Measurements from ENCODE around the gene PLXDC1.
"Not testable (repeated sequence)": the region's sequence is repeated elsewhere in the genome, so short reads cannot be mapped to it uniquely, and the experiment has no call there.

The PLXDC1 gene

DNA sequence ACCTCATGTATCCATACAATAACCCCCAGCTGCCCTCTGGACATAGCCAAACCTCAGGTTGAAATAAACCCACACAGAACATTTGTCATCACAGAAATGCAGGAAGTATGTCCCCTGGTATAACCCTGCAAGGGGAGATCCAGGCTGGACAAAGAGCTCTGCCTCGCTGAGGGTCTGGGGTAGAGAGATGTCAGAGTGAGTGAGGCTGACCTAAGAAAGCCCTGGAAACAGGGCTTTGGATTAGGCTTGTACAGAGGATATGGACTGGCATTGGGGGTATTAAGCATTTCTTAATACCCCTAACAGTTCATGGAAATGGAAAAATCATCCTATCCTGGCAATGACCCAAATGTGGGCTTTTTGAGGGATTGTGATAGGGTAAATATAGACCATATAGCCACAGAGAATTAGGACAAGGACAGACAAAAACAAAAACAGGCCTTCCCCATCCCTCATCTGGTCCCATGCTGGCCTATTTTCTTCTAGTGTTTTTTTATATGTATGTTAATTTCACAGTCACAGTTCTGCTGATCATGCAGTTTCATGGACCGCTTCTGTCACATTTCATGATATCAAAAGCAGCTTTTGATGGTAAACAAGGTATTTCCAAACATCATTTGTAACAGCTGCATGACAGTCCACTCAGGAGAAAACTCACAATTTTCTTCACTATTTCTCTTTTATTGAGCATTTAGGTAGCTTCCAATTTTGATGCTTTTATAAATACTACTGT lies 26.1 kb downstream of the PLXDC1 start:
- no peak for DNase-seq (ENCODE audit: low spot score)

DNA sequence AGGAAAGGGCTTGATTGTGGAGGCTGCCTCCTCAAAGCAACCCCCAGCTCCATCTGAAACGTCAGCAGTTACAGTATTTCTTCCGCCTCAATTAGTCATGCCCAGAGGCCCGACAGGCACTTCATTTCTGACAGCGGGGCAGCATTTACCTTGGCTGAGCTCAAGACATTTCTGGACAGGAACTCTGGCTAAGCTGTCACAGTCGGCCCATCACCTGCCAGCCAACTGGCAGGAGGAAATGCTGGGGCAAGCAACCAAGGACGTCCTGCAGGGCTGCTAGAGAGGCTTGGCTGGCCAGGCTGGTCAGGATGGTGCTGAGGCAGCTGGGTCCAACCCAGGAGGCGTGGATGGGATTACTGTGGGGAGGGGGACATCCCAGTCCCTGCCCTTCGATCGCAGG lies 27.8 kb downstream of the PLXDC1 start:
- no peak for DNase-seq (ENCODE audit: low spot score)

DNA sequence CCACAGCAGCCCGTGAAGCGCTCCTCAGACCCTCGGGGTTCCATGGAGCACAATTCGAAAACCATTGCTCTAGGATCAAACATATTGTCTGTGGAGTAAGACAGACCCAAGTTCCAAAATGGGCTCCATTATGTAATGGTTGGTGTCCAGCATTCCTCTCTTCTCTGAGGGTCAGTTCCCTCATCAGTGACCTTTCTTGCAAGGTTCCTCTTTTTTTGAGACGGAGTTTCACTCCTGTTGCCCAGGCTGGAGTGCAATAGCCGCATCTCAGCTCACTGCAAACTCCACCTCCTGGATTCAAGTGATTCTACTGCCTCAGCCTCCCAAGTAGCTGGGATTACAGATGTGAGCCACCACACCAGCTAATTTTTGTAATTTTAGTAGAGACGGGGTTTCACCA lies 28.4 kb downstream of the PLXDC1 start:
- DNase-seq (ENCODE audit: low spot score) = peak; percentile 37

DNA sequence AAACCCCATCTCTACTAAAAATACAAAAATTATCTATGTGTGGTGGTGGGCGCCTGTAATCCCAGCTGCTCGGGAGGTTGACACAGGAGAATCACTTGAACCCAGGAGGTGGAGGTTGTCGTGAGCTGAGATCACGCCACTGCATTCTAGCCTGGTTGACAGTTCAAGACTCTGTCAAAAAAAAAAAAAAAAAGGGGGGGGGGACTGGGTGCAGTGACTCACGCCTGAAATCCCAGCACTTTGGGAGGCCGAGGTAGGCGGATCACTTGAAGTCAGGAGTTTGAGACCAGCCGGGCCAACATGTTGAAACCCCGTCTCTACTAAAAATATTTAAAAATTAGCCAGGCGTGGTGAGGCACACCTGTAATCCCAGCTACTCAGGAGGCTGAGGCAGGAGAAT lies 29.5 kb downstream of the PLXDC1 start:
- not testable (repeated sequence) for DNase-seq (ENCODE audit: low spot score)

DNA sequence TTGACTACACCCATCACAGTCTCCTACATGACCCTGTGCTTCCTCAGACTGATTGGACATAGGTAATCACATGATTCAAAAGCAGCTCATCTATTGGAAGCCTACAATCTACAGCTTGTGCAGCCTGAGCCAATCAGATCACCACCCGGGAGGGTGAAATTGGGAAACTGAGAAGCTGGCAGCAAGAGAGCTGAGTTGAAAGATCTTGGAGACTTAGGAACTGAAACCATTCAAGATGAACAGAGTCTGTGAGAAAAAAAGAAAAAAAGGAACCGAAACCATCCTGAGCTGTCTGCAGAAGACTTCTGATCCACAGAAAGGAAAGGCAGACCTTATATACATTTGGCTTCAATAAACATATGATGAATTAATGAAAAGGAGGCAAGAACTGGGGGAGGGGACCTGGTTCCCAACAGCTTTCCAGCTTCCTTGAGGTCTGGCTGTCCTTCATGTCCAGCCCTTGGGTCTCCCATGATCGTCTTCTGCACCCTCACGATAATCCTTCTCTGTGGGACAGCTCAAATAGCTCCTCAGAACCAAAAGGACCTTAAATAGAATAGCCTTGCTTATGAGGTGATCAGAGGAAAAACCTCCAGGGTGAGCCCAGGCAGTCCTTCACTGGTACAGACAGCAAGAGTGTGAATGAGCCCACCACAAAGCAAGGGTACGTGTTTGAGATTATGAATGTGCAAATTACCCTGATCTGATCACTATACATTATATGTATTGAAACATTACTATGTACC lies 32.6 kb downstream of the PLXDC1 start:
- DNase-seq (ENCODE audit: low spot score) = peak; percentile 81

DNA sequence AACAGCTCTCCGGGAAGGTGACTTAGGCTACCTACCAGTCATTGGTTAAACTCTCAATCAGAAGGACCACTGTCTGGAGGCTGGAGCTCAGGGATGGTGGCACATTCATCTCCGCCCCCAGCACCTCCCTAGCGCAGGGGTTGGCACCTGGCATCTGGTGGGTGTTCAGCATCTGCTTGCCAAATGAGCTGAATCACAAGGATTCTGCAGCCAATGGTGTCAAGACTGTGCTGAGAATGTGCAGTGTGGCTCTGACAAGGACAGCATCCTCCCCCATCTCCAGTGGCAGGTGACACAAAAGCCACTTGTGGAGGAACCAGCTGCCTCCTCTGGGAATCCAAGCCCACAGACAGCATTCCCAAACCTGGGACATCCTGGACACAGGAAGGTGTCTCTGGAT lies 35.2 kb downstream of the PLXDC1 start:
- no peak for DNase-seq (ENCODE audit: low spot score)

DNA sequence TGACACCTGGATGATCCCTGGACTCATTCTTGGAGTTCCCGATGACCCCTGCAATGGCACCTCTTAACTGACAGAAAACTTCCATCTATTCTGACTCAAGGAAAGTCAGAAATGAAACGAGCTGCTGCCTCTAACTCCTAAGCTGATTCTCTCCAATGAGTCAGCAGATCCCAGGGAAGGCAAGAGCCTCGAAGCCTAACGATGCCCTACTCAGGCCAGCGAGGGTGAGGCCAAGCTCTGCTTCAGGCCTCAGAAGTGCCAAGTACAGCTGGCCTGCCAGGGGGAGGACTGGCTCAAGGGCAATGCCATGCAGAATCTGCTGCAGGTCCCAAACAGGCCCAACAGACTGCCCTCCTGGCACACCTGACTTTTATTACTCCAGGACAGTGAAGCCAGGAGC lies 36.3 kb downstream of the PLXDC1 start:
- DNase-seq (ENCODE audit: low spot score) = no peak

DNA sequence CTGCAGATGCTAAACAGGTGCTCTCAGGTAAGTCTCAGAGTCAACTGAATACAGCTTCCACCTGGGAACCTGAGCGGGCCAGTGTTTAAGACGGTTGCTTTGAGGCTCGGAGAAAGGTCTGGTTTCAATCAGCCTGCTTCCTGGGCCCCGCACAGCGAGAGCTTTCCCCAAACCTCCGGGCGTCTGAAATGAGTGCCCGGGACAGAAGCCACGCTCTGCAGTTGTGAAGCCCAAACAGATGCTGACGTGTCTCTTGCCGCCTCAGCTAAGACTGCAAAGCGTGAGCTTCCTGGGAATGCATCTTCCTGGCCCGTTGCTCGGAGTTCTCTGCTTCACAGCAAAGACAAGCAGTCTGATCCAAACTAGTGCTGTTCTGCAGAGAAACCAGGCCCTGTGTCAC lies 36.7 kb downstream of the PLXDC1 start:
- no peak for DNase-seq (ENCODE audit: low spot score)

DNA sequence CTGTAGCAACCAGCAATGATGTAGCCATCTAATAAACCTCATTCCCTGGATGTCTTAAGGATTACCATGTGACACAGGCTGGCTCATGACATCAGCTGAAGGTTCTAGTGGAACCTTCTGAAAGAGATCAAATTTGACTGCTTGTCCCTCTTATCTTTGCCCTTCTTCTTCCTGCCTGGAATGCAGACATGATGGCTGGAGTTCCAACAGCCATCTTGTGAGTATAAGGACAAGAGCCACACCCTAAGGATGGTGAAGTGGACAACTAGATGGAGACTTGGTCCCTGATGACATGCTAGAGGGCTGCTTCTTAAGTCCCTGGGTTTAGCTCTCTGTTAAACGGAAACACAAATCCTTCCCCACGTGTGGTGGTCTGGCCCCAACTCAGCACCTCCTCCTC lies 37.6 kb downstream of the PLXDC1 start:
- no peak for DNase-seq (ENCODE audit: low spot score)

DNA sequence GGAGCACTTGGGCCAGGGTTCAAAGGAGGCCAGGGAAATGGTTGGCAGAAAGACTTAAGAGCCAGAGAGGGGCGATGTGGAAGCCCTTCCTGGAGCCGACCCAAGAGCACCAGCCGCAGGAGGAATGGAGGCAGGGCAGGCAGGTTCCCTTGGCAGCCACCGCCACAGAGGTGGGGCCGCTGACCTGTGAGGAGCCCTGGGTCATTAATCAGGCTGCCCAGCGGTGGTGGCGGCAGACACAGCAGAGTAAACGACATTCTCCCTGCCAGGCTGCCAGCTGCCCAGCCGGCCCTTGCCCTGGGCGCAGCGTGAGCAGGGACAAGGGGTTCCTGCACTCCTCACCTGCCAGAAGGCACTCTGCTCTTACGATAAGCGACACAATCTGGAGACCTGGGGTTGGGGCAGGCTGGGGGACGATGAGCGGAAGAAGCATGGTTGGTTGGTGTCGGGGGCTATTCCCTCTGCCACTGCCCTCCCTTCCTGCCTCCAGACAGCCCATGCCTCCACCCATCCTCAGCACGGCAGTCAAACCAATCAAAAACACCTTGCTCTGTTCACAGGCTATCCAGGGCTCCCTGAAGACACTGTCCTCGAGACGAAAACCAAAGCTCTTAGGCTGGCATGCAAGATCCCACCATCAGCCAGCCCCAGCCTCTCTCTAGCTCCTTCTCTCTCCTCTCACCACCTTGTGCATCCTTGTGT lies 40.9 kb downstream of the PLXDC1 start:
- no peak for DNase-seq (ENCODE audit: low spot score)

DNA sequence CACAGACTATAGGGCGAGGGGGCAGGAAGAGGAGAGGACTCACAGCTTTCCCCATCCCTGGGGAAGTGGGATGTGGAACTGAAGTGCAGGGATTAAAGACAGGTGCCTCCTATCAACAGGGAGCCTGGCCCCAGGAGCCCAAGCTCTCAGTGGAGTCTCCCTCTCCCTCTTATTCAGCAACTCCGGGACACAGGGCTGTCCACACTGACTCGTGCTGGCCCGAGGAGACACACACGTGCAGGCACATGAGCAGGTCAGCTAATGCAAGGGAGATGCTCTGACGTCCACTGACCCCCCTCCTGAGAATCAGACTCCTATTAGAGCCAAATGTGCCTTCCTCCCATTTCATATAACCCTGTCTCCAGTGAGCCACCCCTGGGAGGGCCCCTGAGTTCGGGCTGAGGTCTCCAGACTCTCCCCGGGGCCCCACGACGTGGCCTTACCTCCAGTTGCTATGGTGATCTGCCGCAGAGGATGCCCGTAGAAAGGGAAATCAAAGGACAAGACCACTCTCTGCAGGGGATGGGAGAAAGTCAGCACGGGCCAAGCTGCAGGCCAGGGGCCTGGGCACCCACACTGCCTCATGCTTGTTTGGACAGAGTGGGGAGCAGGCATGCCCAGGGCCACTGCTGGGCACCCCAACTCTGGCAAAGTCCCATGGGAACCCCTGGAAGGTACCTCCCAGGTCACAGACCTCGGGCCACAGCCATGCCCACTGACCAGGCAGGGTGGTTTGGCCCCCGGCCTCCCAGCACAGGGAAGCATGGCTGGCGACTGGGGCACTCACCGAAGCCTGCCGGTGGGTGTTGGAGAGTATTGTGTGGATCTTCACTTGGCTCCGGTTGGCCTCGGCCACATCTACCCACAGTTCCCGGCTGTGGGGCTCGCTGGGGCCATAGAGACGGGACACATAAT lies 42.7 kb downstream of the PLXDC1 start:
- no peak for DNase-seq (ENCODE audit: low spot score)

DNA sequence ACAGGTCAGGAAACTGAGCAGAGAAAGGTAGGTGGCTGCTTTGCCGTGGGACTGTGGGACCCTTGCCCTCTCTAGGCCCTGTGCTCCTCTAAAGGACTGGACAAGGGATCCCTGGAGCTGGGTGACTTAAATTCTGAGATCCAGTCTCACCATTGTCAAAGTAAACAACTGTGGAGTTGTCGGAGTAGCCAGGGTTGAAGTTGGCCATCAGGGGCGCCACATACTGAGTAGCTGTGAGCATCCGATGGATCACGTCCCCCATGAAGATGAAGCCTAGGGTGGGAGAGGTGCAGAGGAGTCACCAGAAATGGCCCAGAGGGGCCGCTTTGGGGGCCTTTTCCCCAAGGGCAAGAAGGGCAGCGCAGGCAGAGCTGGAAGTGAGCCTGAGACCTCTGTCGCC lies 43.5 kb downstream of the PLXDC1 start:
- DNase-seq (ENCODE audit: low spot score) = no peak

DNA sequence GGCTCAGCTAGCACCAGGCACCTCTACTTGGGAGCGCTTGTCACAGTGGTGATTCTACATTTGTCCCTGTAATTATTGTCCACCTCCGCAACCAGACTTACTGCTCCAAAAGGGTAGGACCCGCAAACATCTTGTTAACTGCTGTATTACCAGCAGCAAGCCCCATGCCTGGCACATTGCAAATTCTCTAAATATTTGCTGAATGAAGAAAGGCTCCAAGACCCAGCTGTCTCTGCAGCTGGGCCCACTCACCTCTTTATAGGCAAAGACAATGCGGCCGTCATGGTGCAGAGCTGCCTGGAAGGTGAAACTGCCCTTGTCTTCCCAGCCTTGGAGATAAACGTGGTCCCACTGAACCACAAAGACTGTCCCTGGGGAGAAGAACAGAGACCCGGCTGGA lies 44.3 kb downstream of the PLXDC1 start:
- DNase-seq (ENCODE audit: low spot score) = no peak

DNA sequence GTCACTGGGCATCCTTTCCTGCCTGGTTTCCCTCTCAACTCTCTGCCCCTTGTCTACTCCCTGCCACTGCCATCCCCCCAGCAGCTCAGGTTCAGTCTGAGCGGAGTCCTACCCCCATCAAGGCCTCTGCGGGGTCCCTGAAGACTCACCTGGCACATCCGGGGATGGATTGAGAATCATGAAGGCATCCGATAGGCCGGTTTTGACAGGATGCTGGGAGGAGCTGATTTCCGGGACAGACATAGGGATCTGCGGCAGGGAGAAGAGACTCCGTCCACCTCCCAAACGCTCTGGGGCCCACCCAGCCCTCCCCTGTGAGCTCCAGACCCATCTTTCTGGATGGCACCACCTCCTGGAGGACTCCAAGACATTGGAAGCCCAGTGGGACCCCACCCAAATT lies 45.7 kb downstream of the PLXDC1 start:
- no peak for DNase-seq (ENCODE audit: low spot score)

DNA sequence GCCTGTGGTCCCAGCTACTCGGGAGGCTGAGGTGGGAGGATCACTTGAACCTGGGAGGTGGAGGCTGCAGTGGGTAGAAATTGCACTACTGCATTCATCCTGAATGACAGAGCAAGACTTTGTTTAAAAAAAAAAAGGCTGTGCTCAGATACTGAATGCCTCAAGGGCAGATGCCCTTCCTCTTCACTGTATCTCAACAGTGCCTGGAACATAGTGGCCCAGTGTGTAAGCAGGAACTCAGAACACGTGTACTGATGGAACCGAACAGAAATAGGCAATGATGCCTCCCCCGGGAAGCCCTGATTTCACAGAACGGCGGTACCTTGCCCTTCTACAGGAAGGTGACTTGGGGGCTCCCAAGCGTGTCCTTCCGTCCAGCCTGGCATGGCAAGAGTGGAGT lies 46.8 kb downstream of the PLXDC1 start:
- no peak for DNase-seq (ENCODE audit: low spot score)

DNA sequence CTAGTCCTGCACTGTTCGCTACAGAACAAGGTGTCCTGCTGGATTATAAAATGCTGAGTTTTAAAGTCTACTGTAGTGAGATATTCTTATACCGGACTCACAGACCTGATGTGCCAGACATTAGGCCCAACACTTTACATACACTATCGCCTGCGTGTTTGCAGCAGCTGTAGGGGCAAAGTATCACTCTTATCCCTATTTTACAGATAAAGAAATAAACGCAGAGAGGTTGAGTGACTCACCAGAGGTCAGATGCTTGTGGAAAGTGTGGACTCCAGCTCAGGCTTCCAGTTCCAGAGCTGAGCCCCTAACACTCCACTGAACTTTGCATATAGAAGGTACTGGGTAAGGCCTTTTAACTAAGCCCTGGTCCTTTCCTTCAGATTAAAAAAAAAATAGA lies 47.4 kb downstream of the PLXDC1 start:
- DNase-seq (ENCODE audit: low spot score) = no peak

DNA sequence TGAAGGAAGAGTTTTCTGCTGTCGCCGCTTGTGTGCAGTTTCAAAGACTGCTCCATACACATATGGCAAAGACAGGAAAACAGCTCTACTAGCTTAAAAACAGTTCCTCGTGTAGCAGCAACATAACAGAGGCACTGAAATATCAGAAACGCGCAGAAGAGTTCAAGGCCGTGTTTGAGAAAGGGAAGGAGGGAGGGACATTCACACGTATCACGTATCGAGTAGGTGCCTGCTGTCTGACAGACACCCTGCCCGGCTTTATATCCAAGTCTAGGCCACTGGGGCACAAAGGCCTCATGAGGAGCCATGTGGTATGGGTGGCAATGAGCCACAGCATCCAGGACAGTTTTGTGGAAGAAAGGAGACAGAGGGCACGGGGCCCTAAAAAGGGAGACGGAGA lies 50.3 kb downstream of the PLXDC1 start:
- DNase-seq (ENCODE audit: low spot score) = no peak

DNA sequence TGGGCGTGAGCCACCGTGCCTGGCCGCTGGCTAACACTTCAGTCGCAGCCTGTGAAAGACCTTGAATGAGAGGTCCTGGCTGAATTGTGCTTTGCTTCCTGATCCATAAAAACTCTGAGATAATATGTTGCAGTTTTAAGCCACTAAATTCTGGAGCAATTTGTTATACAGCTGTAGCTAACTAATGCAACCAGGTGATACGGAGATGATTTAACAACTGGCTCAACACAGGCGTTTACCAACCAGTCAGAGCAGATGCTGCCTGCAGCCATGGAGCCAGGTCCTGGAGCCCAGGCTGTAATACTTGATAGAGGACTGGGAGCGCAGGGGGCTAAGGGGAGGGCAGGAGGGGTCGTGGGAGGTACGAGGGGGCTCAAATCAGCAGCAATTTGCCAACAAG lies 50.9 kb downstream of the PLXDC1 start:
- no peak for DNase-seq (ENCODE audit: low spot score)

DNA sequence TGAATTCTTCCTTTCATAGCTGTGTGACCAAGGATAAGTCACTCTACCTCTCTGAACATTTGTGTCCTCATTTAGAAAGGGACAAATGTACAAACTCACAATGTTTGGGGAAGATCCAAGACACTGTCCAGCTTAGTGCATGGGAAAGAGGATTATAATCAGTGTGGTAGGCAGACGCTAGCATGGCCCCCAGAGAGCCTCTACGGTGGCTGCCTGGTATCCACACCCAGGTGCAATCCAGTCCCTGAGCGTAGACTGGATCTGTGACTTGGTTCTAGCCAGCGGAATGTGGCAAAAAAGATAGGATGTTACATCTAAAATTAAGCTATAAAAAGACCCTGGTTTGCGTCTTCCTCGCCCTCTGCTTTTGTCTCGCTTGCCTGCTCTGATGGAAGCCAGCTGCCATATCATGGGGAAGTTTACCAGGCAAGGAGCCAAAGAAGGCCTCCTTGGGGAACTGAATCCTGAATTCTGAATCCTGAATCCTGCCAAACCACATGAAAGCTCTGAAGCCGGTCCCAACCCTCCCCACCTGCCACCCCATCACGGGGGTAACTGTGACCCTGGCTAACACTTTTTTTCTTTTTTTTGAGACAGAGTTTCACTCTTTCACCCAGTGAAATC lies 51.7 kb downstream of the PLXDC1 start:
- no peak for DNase-seq (ENCODE audit: low spot score)

DNA sequence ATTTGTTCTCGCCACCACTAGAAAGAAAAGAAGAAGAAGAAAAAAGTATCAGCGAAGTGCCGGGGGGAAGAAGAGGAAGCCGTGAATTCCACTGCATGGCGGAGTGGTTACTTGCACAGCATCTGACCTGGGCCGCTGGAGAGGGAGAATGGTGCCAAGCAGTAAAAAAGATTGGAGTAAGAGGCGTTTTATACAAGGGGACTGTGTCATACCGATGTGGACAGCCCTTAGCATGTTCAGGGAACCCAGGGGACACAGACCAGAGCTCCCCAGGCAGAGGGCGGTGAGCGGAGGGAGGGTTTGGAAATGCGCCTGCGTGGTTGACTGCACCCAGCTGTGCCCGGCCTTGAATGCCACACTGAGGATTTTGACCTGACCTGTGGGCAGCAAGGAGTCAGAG lies 52.8 kb downstream of the PLXDC1 start:
- no peak for DNase-seq (ENCODE audit: low spot score)

DNA sequence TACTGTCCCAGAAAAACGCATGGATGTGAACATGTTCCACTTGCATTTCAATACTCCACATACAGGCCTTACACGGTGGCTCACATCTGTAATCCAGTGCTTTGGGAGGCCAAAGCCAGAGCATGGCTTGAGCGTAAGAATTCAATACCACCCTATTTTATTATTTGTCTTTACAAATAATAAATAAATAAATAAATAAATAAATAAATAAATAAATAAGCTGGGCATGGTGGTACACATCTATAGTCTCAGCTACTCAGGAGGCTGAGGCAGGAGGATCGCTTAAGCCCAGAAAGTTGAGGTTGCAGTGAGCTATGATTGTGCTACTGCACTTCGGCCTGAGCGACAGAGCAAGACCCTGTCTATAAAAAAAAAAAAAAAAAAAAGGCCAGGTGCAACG lies 53.9 kb downstream of the PLXDC1 start:
- no peak for DNase-seq (ENCODE audit: low spot score)

DNA sequence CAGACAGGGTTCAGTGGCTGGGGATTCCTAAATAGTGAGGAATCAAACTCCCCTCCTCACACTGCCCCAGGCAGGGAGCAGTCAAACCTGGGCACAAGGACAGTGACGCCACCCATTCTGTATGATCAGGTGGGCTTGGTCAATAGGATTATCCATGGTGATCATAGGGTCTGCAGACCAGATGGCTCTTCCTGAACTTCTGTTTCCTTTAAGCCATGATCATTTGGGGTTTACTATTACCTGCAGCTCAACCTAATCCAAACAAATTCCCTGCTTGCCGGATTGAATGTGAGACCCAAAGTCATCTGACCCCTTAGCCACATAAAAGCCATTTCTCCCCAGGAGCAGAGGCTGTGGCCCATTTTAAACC lies 54.3 kb downstream of the PLXDC1 start:
- DNase-seq (ENCODE audit: low spot score) = no peak
